DND-41 (cell line): Measurements from ENCODE around the gene HIC1.

Source experiments
- ATAC-seq: fragments of 200-7000 bp; cut with Tn5 transposase; 3 replicates; pipeline ENCODE4 v1.9.1; 2021; ENCODE audit warnings: low read depth; ENCODE audit not compliant: insufficient read depth
- DNase-seq: peaks from one replicate; pipeline ENCODE4 v3.0.0-alpha.2; 2020
- H2AFZ ChIP-seq: 2 replicates; pipeline ENCODE4 v1.6.0; 2012; ENCODE audit warnings: low read depth, low read length
- H3K27ac ChIP-seq: 2 replicates; pipeline ENCODE4 v1.5.1; 2012; ENCODE audit warnings: low read length, inconsistent platforms
- H3K27me3 ChIP-seq: fragments of 200-600 bp; sonication (generic); 2 replicates; pipeline ENCODE4 v1.6.0; 2012; ENCODE audit warnings: low read length, mild to moderate bottlenecking, inconsistent platforms; ENCODE audit not compliant: insufficient read depth, poor library complexity
- H3K36me3 ChIP-seq: 2 replicates; pipeline ENCODE4 v1.5.1; 2012; ENCODE audit warnings: low read length, inconsistent platforms; ENCODE audit not compliant: insufficient read depth
- H3K4me1 ChIP-seq: 2 replicates; pipeline ENCODE4 v1.5.1; 2012; ENCODE audit warnings: mild to moderate bottlenecking, low read length; ENCODE audit not compliant: insufficient read depth
- H3K4me2 ChIP-seq: 2 replicates; pipeline ENCODE4 v1.6.0; 2012; ENCODE audit warnings: mild to moderate bottlenecking, moderate library complexity, low read length, inconsistent platforms; ENCODE audit not compliant: insufficient read depth
- H3K4me3 ChIP-seq, 2 experiments: fragments of 200-600 bp in 1 of 2; shearing (Covaris generic) in 1 of 2; 2 replicates each; pipeline ENCODE4 v1.5.1; 2012 to 2016; ENCODE audit warnings: inconsistent platforms in 2 of 2, low read length in 2 of 2, mild to moderate bottlenecking in 2 of 2, low read depth in 1 of 2, moderate library complexity in 1 of 2
- H3K79me2 ChIP-seq: 2 replicates; pipeline ENCODE4 v1.6.0; 2012; ENCODE audit warnings: low read length, inconsistent platforms; ENCODE audit not compliant: insufficient read depth
- H3K9ac ChIP-seq: 2 replicates; pipeline ENCODE4 v1.6.0; 2012; ENCODE audit warnings: low read depth, mild to moderate bottlenecking, inconsistent platforms, low read length, moderate library complexity
- H3K9me3 ChIP-seq: 2 replicates; pipeline ENCODE4 v1.5.1; 2012; ENCODE audit warnings: low read length, moderate library complexity, mild to moderate bottlenecking, inconsistent platforms; ENCODE audit not compliant: insufficient read depth, severe bottlenecking
- H4K20me1 ChIP-seq: 2 replicates; pipeline ENCODE4 v1.6.0; 2012; ENCODE audit warnings: low read length; ENCODE audit not compliant: insufficient read depth
- CTCF ChIP-seq: IDR thresholded peaks from 2 replicates; pipeline ENCODE4 v1.5.1; 2012; ENCODE audit warnings: borderline replicate concordance, low read length, moderate library complexity, mild to moderate bottlenecking; ENCODE audit not compliant: poor library complexity, severe bottlenecking; ENCODE audit errors: extremely low read depth
- EZH2 ChIP-seq: IDR thresholded peaks from 3 replicates; pipeline ENCODE4 v1.6.1; 2012; ENCODE audit warnings: borderline replicate concordance, low read depth, mild to moderate bottlenecking, moderate library complexity, low read length, inconsistent platforms; ENCODE audit not compliant: severe bottlenecking

Gene HIC1

DNA sequence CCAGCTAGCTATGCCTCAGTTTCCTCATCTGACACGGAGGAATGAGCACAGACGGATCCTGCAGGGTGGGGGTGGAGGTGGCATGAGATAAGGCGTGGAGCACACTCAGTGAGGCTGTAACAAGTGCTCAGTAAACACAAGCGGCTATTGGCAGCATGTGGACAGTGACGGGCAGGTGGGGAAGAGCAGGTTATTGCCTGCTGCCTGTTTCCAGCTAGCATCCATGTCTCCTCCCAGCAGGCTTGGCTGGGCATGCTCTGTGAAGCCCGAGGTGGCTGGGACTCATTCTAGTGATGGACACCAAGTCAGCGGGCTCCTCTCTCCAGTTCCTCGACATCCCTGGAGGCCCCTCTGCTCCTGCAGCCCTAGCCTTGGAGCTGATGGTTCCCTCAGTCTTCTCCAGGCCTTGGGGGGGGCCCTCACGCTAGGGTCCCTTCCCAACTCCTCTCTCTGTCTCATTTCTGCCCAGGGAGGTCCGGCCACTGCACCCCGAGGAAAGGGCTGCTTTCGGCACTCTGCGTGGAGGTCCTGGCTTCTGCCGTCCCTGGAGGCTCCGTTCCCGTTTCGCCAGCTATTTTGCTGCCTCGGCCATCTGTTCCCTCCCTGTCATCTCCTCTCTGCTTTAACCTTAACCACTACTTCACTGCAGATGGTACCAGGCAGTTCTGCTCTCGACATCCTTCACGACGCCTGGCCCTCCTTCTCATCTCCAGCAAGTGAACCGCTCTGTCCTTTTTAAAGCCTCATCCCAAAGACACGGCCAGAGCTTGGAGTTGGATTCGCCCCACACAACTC, 36.0 kb upstream of the HIC1 start:
- H2AFZ ChIP-seq = no peak overlapping the region
- no peak overlapping the region for H3K4me2 ChIP-seq
- no peaks in the 10 kb centered on the region for H3K79me2 ChIP-seq
- H3K36me3 ChIP-seq = no peaks in the 10 kb centered on the region
- H3K9ac ChIP-seq = no peak overlapping the region
- DNase-seq (no peak), ATAC-seq (no peak)
- H4K20me1 ChIP-seq = no peaks in the 10 kb centered on the region; the same call in 1 of the 2 replicates
- H3K27ac ChIP-seq = no peak overlapping the region
- H3K9me3 ChIP-seq = no peaks in the 10 kb centered on the region
- no peaks in the 10 kb centered on the region for H3K4me1 ChIP-seq
- H3K27me3 ChIP-seq = peaks cover 38% of the 10 kb centered on the region
- TF ChIP-seq EZH2 (no peak), CTCF (no peak)
- H3K4me3 ChIP-seq = no peak overlapping the region

- Histone ChIP-seq H3K79me2 (no peaks in the 10 kb centered on the region), H3K4me1 (peaks cover 5% of the 10 kb centered on the region), H2AFZ (no peak overlapping the region), H3K9ac (no peak overlapping the region), H3K9me3 (no peaks in the 10 kb centered on the region), H3K36me3 (no peaks in the 10 kb centered on the region), H4K20me1 (no peaks in the 10 kb centered on the region; the same call in 1 of the 2 replicates), H3K4me2 (no peak overlapping the region), H3K27me3 (peaks cover 46% of the 10 kb centered on the region), H3K4me3 (no peak overlapping the region), H3K27ac (no peak overlapping the region)
- no peak for ATAC-seq
- TF ChIP-seq CTCF = no peak
- TF ChIP-seq EZH2 = no peak
- DNase-seq = no peak
Measured at GRCh38 chr17:2019723-2020122, 35.2 kb upstream of the HIC1 start.

GRCh38 chr17:2020721-2021120, 34.2 kb upstream of the HIC1 start:
- H3K79me2 ChIP-seq = no peaks in the 10 kb centered on the region
- no peak for ATAC-seq
- H2AFZ ChIP-seq = no peak overlapping the region
- H3K36me3 ChIP-seq = no peaks in the 10 kb centered on the region
- no peak for DNase-seq
- H3K27ac ChIP-seq = no peak overlapping the region
- no peaks in the 10 kb centered on the region for H3K9me3 ChIP-seq
- H3K9ac ChIP-seq = no peak overlapping the region
- no peak overlapping the region for H3K4me3 ChIP-seq
- H3K4me2 ChIP-seq = no peak overlapping the region
- H3K27me3 ChIP-seq = peaks cover 56% of the 10 kb centered on the region
- no peaks in the 10 kb centered on the region; the same call in 1 of the 2 replicates for H4K20me1 ChIP-seq
- H3K4me1 ChIP-seq = peaks cover 13% of the 10 kb centered on the region
- TF ChIP-seq EZH2 (no peak), CTCF (no peak)
